Neural crest cell (in vitro differentiated cells): Measurements from ENCODE around the gene CHIC2. TPM values are rescaled to one million over a fixed set of nuclear protein-coding genes. Genes with fewer than 3 reads are reported as not detected.
"Not testable (repeated sequence)": the region's sequence is repeated elsewhere in the genome, so short reads cannot be mapped to it uniquely, and the experiment has no call there.

Experiments used
- DNase-seq: peaks from one replicate; pipeline ENCODE4 v3.0.0; 2021; ENCODE audit warnings: low read depth, mixed read lengths, low spot score
- H3K27ac Mint-ChIP-seq: one replicate; pipeline ENCODE4 v1.8.0; 2021; ENCODE audit warnings: mild to moderate bottlenecking, mixed read lengths; ENCODE audit not compliant: unreplicated experiment
- H3K27me3 Mint-ChIP-seq: 2 replicates; pipeline ENCODE4 v1.8.0; 2021; ENCODE audit warnings: low read depth, mild to moderate bottlenecking, mixed read lengths
- H3K36me3 Mint-ChIP-seq: 2 replicates; pipeline ENCODE4 v1.8.0; 2021; ENCODE audit warnings: low read depth, mild to moderate bottlenecking, mixed read lengths
- H3K4me1 Mint-ChIP-seq: 2 replicates; pipeline ENCODE4 v1.8.0; 2021; ENCODE audit warnings: mixed read lengths
- H3K4me3 Mint-ChIP-seq: one replicate; pipeline ENCODE4 v1.8.0; 2021; ENCODE audit warnings: mild to moderate bottlenecking, mixed read lengths
- H3K9me3 Mint-ChIP-seq: 2 replicates; pipeline ENCODE4 v1.8.0; 2021; ENCODE audit warnings: mixed read lengths
- CTCF ChIP-seq: fragments of 200-600 bp; sonication (generic); conservative IDR thresholded peaks from 2 replicates; pipeline ENCODE4 v1.5.0; 2021; ENCODE audit warnings: antibody characterized with exemption, mild to moderate bottlenecking
- total RNA-seq: library from RNA; stranded (reverse); gene quantifications from 2 replicates; pipeline ENCODE4 v1.2.1, GENCODE V29; 2021

Gene CHIC2
- total RNA-seq, 1 donor from 2014 or later, result 9.5 TPM

GRCh38 chr4:54027311-54027710 is 37.1 kb downstream of the CHIC2 start:
- H3K9me3 Mint-ChIP-seq, result no peaks in the 10 kb centered on the region
- peaks cover under 1% of the 10 kb centered on the region for H3K4me1 Mint-ChIP-seq
- no peak for TF ChIP-seq CTCF
- no peak overlapping the region for H3K4me3 Mint-ChIP-seq
- H3K27me3 Mint-ChIP-seq, result peaks cover 42% of the 10 kb centered on the region
- DNase-seq, result no peak
- no peaks in the 10 kb centered on the region for H3K36me3 Mint-ChIP-seq
- no peak overlapping the region for H3K27ac Mint-ChIP-seq

GRCh38 chr4:54025582-54025981 is 38.8 kb downstream of the CHIC2 start:
- Mint-ChIP-seq H3K4me1 (no peaks in the 10 kb centered on the region), H3K9me3 (no peaks in the 10 kb centered on the region), H3K27ac (no peak overlapping the region), H3K4me3 (no peak overlapping the region), H3K27me3 (peaks cover 32% of the 10 kb centered on the region), H3K36me3 (no peaks in the 10 kb centered on the region)
- no peak for TF ChIP-seq CTCF
- no peak for DNase-seq

- not testable (repeated sequence) for DNase-seq, H3K4me3 Mint-ChIP-seq, H3K9me3 Mint-ChIP-seq, H3K27ac Mint-ChIP-seq, H3K36me3 Mint-ChIP-seq, H3K4me1 Mint-ChIP-seq
- peaks cover 20% of the 10 kb centered on the region for H3K27me3 Mint-ChIP-seq
Observed at GRCh38 chr4:54023019-54023418, 41.4 kb downstream of the CHIC2 start.

- H3K9me3 Mint-ChIP-seq, result no peaks in the 10 kb centered on the region
- no peak overlapping the region for H3K4me3 Mint-ChIP-seq
- no peak overlapping the region for H3K27ac Mint-ChIP-seq
- H3K4me1 Mint-ChIP-seq, result peaks cover 24% of the 10 kb centered on the region
- no peaks in the 10 kb centered on the region for H3K36me3 Mint-ChIP-seq
- peaks cover 49% of the 10 kb centered on the region for H3K27me3 Mint-ChIP-seq
- no peak for DNase-seq
- no peak for TF ChIP-seq CTCF
Observed at GRCh38 chr4:54017974-54018373, 46.4 kb downstream of the CHIC2 start.

GRCh38 chr4:54017308-54017707 is 47.1 kb downstream of the CHIC2 start:
- no peak for TF ChIP-seq CTCF
- no peak for DNase-seq
- H3K36me3 Mint-ChIP-seq, result no peaks in the 10 kb centered on the region
- no peak overlapping the region for H3K4me3 Mint-ChIP-seq
- no peak overlapping the region for H3K27ac Mint-ChIP-seq
- peaks cover 24% of the 10 kb centered on the region for H3K4me1 Mint-ChIP-seq
- peaks cover 55% of the 10 kb centered on the region for H3K27me3 Mint-ChIP-seq
- no peaks in the 10 kb centered on the region for H3K9me3 Mint-ChIP-seq

GRCh38 chr4:54016504-54016903 is 47.9 kb downstream of the CHIC2 start:
- TF ChIP-seq CTCF, result no peak
- H3K4me1 Mint-ChIP-seq, result peaks cover 24% of the 10 kb centered on the region
- no peak for DNase-seq
- no peaks in the 10 kb centered on the region for H3K36me3 Mint-ChIP-seq
- no peak overlapping the region for H3K27ac Mint-ChIP-seq
- H3K9me3 Mint-ChIP-seq, result no peaks in the 10 kb centered on the region
- H3K27me3 Mint-ChIP-seq, result peaks cover 58% of the 10 kb centered on the region
- H3K4me3 Mint-ChIP-seq, result no peak overlapping the region
